Neural crest cell (in vitro differentiated cells): ENCODE results near the gene SLC4A3. TPM values are rescaled to one million over a fixed set of nuclear protein-coding genes. Genes with fewer than 3 reads are reported as not detected.

Experiments
- DNase-seq: peaks from one replicate; pipeline ENCODE4 v3.0.0; 2021; ENCODE audit warnings: low read depth, mixed read lengths, low spot score
- H3K27ac Mint-ChIP-seq: one replicate; pipeline ENCODE4 v1.8.0; 2021; ENCODE audit warnings: mild to moderate bottlenecking, mixed read lengths; ENCODE audit not compliant: unreplicated experiment
- H3K27me3 Mint-ChIP-seq: 2 replicates; pipeline ENCODE4 v1.8.0; 2021; ENCODE audit warnings: low read depth, mild to moderate bottlenecking, mixed read lengths
- H3K36me3 Mint-ChIP-seq: 2 replicates; pipeline ENCODE4 v1.8.0; 2021; ENCODE audit warnings: low read depth, mild to moderate bottlenecking, mixed read lengths
- H3K4me1 Mint-ChIP-seq: 2 replicates; pipeline ENCODE4 v1.8.0; 2021; ENCODE audit warnings: mixed read lengths
- H3K4me3 Mint-ChIP-seq: one replicate; pipeline ENCODE4 v1.8.0; 2021; ENCODE audit warnings: mild to moderate bottlenecking, mixed read lengths
- H3K9me3 Mint-ChIP-seq: 2 replicates; pipeline ENCODE4 v1.8.0; 2021; ENCODE audit warnings: mixed read lengths
- CTCF ChIP-seq: fragments of 200-600 bp; sonication (generic); conservative IDR thresholded peaks from 2 replicates; pipeline ENCODE4 v1.5.0; 2021; ENCODE audit warnings: antibody characterized with exemption, mild to moderate bottlenecking
- total RNA-seq: library from RNA; stranded (reverse); gene quantifications from 2 replicates; pipeline ENCODE4 v1.2.1, GENCODE V29; 2021

Gene SLC4A3
- total RNA-seq, 1 donor from 2014 or later, result 11.4 TPM

- peaks cover 3% of the 10 kb centered on the region for H3K36me3 Mint-ChIP-seq
- H3K27me3 Mint-ChIP-seq, result peaks cover 23% of the 10 kb centered on the region
- H3K9me3 Mint-ChIP-seq, result peaks cover 8% of the 10 kb centered on the region
- TF ChIP-seq CTCF, result no peak
- no peak overlapping the region for H3K27ac Mint-ChIP-seq
- DNase-seq, result no peak
- H3K4me3 Mint-ChIP-seq, result no peak overlapping the region
- no peaks in the 10 kb centered on the region for H3K4me1 Mint-ChIP-seq
These were observed 35.1 kb downstream of the SLC4A3 start for GRCh38 chr2:219662566-219662965.

- Mint-ChIP-seq H3K27me3 (peaks cover 17% of the 10 kb centered on the region), H3K9me3 (peaks cover 8% of the 10 kb centered on the region), H3K4me1 (no peaks in the 10 kb centered on the region), H3K4me3 (no peak overlapping the region), H3K27ac (no peak overlapping the region), H3K36me3 (peaks cover 3% of the 10 kb centered on the region)
- no peak for TF ChIP-seq CTCF
- no peak for DNase-seq
These were observed 35.8 kb downstream of the SLC4A3 start for GRCh38 chr2:219663116-219663762.

- no peak overlapping the region for H3K4me3 Mint-ChIP-seq
- H3K27ac Mint-ChIP-seq, result no peak overlapping the region
- peaks cover 11% of the 10 kb centered on the region for H3K27me3 Mint-ChIP-seq
- no peak for DNase-seq
- peaks cover 8% of the 10 kb centered on the region for H3K9me3 Mint-ChIP-seq
- no peaks in the 10 kb centered on the region for H3K4me1 Mint-ChIP-seq
- TF ChIP-seq CTCF, result no peak
- H3K36me3 Mint-ChIP-seq, result peaks cover 3% of the 10 kb centered on the region
These were observed 36.6 kb downstream of the SLC4A3 start for GRCh38 chr2:219664041-219664440.

DNA sequence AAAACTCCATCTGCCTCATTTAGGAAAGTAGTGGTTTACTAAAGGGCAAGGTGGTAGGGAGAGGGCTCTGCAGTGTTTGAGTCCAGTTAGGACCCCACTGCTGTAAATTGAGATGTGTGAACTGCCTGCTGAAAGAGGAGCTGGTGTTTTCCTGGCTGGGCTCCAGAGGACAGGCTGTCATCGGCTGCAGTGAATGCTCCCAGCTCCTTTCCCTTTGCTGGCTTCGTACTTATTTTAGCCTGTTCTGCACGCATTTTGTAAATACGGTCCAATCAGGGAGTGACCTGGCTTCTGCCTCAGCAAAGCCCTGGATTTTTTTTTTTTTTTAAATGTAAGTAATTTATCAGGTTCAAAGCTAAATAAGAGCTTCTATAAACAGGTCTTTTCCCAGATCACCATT lies 37.5 kb downstream of the SLC4A3 start:
- H3K27ac Mint-ChIP-seq, result peak overlapping the region; percentile 88
- peaks cover 8% of the 10 kb centered on the region for H3K9me3 Mint-ChIP-seq
- peaks cover 3% of the 10 kb centered on the region for H3K36me3 Mint-ChIP-seq
- peaks cover 8% of the 10 kb centered on the region for H3K27me3 Mint-ChIP-seq
- no peaks in the 10 kb centered on the region for H3K4me1 Mint-ChIP-seq
- no peak for DNase-seq
- no peak overlapping the region for H3K4me3 Mint-ChIP-seq
- no peak for TF ChIP-seq CTCF

DNA sequence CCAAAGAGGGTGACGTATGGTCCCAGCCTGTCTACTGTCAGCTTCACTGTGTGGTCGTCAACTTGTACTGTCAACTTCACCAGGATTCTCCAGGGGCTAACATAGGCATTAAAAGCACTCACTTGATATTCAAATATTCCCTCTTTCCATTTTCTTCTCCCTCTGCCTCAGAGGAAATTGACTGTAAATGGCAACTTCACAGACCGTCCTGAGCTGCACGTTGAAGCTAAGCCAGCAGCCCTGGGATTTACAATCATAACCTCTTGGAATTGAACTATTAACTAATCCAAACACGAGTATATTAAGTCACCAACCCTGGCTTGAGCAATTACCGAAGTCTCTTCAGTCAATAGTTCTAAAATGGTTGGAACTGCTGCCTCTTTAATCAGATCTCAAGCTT lies 38.5 kb downstream of the SLC4A3 start:
- H3K27ac Mint-ChIP-seq, result no peak overlapping the region
- H3K36me3 Mint-ChIP-seq, result no peaks in the 10 kb centered on the region
- H3K27me3 Mint-ChIP-seq, result peaks cover 9% of the 10 kb centered on the region
- no peak overlapping the region for H3K4me3 Mint-ChIP-seq
- no peak for TF ChIP-seq CTCF
- H3K4me1 Mint-ChIP-seq, result peaks cover 7% of the 10 kb centered on the region
- DNase-seq, result no peak
- peaks cover 2% of the 10 kb centered on the region for H3K9me3 Mint-ChIP-seq
